K562 treated with DMSO at 1 percent for 12 hours (cell line): ENCODE data around the gene GHRH. TPM values are rescaled to one million over a fixed set of nuclear protein-coding genes. Genes with fewer than 3 reads are reported as not detected.

Source experiments
- total RNA-seq: library from RNA; unstranded; fragments of 300-600 nt; gene quantifications from 2 replicates; pipeline ENCODE4 v1.2.3, GENCODE V29; 2022; ENCODE audit not compliant: insufficient read depth

Gene GHRH, protein sequence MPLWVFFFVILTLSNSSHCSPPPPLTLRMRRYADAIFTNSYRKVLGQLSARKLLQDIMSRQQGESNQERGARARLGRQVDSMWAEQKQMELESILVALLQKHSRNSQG
- not detected in 2 replicates for total RNA-seq

DNA sequence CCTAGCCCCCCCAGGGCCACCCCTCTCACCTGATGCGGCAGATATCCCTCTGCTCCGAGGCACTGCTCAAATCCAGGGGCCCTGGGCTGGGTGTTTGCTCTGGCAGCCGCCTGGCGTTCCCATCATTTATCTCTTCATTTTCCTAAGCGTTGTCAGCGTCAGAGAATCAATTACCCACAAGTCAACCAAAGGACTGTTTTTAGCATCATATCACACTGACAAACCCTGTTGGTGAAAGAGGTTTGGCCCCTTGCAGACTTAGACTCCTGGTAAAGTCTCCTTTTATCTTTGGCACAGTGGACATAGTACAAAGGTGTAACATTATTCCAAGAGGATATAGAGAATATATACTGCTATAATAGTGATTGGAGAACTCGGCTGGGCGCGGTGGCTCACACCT lies at the start of gene GHRH:
TSS of gene GHRH (minus strand) at position 101 of the 400 bp plus-strand sequence. CDS start 4,925 bp downstream, outside the sequence.

Other genes starting within 250 kb of the GHRH start
- gene RBL1, start 165.8 kb downstream of the GHRH start, total RNA-seq = 3.8 and 14.2 TPM in 2 replicates
- 192 and 365 TPM in 2 replicates for gene RPN2, start 82.5 kb downstream of the GHRH start, total RNA-seq
- 0.30 TPM in 1 of 2 replicates, not detected in the other for gene MROH8, start 82.3 kb downstream of the GHRH start, total RNA-seq
- gene MANBAL, start 27.8 kb upstream of the GHRH start, total RNA-seq = 14.8 and 22.0 TPM in 2 replicates
- gene SRC, start 84.3 kb upstream of the GHRH start, total RNA-seq = 3.2 and 7.9 TPM in 2 replicates